Kidney epithelial cell (primary cell): ENCODE results near the gene HEPACAM. TPM values are rescaled to one million over a fixed set of nuclear protein-coding genes. Genes with fewer than 3 reads are reported as not detected.
A peak's percentile ranks its signal among the peaks of the same experiment; 100 is the strongest.

ENCODE experiments used
- DNase-seq: peaks from one replicate; pipeline ENCODE4 v3.0.0-alpha.2; 2010; ENCODE audit warnings: low read depth
- H3K27me3 ChIP-seq: 2 replicates; pipeline ENCODE4 v1.6.0; 2011; ENCODE audit warnings: low read length; ENCODE audit not compliant: control insufficient read depth, insufficient read depth
- H3K36me3 ChIP-seq: 2 replicates; pipeline ENCODE4 v1.5.1; 2011; ENCODE audit warnings: low read length; ENCODE audit not compliant: control insufficient read depth, insufficient read depth
- H3K4me3 ChIP-seq: 2 replicates; pipeline ENCODE4 v1.5.1; 2011; ENCODE audit warnings: low read depth, mild to moderate bottlenecking, control low read depth, low read length
- total RNA-seq: library from RNA; depleted of rRNA; stranded (reverse); fragments of >200 nt; gene quantifications from 2 replicates; pipeline ENCODE4 v1.2.3, GENCODE V29; 2015
- TF ChIP-seq, protein P1 (sequence below): IDR thresholded peaks from 2 replicates; pipeline ENCODE4 v1.5.1; 2011; ENCODE audit warnings: mild to moderate bottlenecking, moderate library complexity, low read length, control low read depth, inconsistent platforms; ENCODE audit not compliant: insufficient read depth, poor library complexity, severe bottlenecking

HEPACAM gene
- total RNA-seq, 1 donor from 2014 or later = 0.17 TPM

DNA sequence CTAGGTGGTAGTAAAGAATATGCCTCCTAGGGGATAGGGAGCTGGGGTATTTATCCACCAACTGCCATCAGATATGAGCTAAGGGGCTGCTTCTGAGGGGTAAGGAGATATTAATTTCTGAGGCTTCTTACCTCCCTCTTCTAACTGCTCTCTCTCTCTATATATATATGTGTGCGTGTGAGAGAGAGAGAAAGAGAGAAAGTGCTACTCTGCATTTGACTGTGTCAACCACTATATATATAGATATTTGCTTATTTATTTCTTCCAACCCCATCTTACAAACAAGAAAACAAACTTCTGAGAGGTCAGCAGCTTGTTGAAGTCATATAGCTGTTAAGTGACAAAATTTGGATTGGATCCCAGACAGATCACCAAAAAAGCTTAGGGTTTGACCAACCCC is 5.9 kb upstream of the HEPACAM start:
- no peak for DNase-seq
- Histone ChIP-seq H3K27me3 (no peaks in the 10 kb centered on the region), H3K4me3 (no peak overlapping the region), H3K36me3 (no peaks in the 10 kb centered on the region)
- TF ChIP-seq, protein P1, sequence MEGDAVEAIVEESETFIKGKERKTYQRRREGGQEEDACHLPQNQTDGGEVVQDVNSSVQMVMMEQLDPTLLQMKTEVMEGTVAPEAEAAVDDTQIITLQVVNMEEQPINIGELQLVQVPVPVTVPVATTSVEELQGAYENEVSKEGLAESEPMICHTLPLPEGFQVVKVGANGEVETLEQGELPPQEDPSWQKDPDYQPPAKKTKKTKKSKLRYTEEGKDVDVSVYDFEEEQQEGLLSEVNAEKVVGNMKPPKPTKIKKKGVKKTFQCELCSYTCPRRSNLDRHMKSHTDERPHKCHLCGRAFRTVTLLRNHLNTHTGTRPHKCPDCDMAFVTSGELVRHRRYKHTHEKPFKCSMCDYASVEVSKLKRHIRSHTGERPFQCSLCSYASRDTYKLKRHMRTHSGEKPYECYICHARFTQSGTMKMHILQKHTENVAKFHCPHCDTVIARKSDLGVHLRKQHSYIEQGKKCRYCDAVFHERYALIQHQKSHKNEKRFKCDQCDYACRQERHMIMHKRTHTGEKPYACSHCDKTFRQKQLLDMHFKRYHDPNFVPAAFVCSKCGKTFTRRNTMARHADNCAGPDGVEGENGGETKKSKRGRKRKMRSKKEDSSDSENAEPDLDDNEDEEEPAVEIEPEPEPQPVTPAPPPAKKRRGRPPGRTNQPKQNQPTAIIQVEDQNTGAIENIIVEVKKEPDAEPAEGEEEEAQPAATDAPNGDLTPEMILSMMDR = no peak

DNA sequence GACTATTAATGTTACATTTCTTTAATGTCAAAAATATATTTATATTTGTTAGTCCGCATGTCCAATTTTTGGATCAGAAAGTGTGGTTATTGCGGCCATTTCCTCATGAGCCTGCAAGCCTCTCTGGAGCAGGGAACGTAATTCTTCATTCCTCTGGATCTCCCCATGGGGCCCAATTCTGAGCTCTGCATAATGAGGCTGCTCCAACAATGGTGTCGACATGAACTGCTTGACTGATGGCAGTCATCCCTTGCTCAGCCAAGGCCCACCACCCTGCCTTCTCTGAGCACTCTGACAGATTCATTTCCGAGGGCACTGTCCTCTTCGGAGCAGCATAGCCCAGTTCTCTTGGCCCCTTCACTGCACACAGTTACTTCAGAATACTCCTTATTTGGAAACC is 3.1 kb upstream of the HEPACAM start:
- no peak for DNase-seq
- Histone ChIP-seq H3K36me3 (no peaks in the 10 kb centered on the region), H3K4me3 (no peak overlapping the region), H3K27me3 (no peaks in the 10 kb centered on the region)
- TF ChIP-seq, protein P1 = no peak

DNA sequence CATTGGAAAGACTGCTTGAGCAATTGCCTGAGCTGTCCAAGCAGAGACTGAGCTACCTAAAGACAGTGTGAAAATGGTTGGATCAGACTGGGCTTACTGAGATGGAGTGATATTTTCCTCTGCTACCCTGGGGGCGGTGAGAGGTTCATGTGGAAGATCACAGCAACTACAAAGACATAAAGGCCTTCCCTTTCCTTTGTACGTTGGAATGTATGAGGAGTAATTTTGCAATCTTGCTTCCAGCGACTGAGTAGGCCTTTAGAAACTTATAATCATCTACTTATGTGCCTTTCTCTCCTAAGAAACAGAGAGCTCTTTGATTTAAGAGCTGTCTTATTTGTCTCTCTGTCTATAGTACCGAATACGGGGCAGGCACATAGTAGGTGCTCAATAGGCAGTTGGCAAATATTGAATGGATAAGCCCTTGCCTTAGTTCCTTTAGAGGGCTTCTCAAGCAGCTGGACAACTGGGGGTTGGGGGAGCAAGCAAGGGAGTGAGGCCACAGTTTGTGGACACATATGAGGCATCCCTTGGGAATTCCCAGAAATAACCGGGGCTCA is 2.4 kb upstream of the HEPACAM start:
- Histone ChIP-seq H3K4me3 (no peak overlapping the region), H3K27me3 (no peaks in the 10 kb centered on the region), H3K36me3 (no peaks in the 10 kb centered on the region)
- DNase-seq = no peak
- TF ChIP-seq, protein P1 = no peak

DNA sequence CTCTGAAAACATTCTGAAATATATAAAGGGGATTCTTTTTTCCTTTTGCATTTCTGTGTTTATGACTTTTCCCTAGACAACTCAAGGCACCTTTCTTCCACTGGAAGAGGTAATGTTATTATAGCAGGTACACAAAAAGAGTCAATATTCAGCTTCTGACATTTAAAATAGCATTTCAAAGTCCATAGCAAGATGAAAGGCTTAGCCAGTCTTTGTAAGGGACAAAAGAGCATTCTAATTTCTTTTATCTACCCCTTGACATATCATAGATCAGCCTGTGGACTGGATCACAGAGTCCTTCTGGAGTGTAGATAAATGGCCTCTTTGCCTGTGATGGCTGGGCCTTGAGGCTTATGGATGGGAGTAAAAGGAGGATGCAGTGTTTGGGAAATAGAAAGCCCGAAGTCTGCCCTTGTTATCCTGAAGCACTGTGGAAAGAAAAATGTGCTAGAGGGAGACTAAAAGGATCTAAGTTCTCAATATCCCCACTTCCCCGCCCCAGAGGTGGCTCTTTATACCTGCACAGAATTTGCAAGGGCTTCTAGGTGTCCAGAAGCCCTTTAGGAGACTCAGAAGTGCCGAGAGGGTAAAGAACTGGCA is 1.6 kb upstream of the HEPACAM start:
- no peak for DNase-seq
- TF ChIP-seq, protein P1 = no peak

DNA sequence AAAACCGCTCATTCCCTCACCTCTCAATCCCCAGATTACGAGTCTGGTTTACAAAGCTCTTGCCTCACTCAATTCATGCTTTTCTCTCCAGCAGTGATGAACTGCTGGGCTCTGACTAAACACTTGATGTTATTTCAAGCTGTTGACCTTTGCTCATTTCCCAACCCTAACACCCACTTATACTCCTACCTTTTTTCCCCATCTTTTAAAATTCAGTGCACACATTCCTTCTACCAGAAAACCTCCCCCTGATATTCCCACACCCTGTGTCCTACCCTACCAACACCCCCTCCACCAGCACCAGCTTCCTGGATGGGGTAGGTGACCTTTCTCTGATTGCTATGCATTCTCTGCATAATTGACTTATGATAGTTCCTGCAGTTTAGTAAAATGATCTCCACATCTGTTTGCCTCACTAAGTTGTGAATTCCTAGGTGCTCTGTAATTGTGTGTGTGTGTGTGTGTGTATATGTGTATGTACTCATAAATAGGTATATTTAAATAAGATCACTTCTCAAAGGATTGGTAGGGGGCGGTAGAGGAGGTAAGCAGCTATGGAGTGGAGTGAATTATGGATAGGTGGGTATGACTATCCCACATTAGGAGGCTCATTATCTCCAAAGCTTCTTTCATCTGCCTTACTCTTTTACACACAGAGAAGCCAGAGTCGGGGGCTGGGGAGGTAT is 842 bp downstream of the HEPACAM start:
- H3K36me3 ChIP-seq = no peaks in the 10 kb centered on the region
- peak; percentile 44 for DNase-seq
- H3K4me3 ChIP-seq = no peak overlapping the region
- no peaks in the 10 kb centered on the region for H3K27me3 ChIP-seq
- TF ChIP-seq, protein P1 = peak; percentile 20

More for the DNA sequence above, 1.6 kb upstream of the HEPACAM start:
- H3K27me3 ChIP-seq = no peaks in the 10 kb centered on the region
- no peak overlapping the region for H3K4me3 ChIP-seq
- H3K36me3 ChIP-seq = no peaks in the 10 kb centered on the region

DNA sequence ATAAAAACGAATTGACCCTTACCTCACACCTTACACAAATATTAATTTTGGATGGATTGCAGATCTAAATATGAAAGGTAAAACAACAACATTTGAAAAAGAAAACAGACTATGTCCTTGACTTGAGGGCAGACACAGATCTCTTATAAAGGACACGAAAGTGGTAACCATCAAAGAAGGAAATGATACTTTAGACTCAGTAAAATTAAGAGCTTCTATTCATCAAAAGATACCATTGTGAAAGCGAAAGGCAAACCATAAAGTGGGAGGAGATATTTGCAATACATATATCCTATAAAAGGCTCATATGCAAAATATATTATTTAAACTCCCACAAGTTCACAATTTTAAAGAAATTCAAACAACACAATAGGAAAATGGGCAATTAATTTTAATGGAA is 5.0 kb downstream of the HEPACAM start:
- Histone ChIP-seq H3K4me3 (no peak overlapping the region), H3K36me3 (no peaks in the 10 kb centered on the region), H3K27me3 (no peaks in the 10 kb centered on the region)
- no peak for DNase-seq
- TF ChIP-seq, protein P1 = no peak
